Stimulated activated memory B cell treated with anti-CD40 and anti-IgM and Interleukin-4, amounts not matched to agents 10 μg/mL and 1 μg/mL and 100 μg/mL, for 72 hours (primary cell): ENCODE results near the gene CACNA1H.
A peak's percentile ranks its signal among the peaks of the same experiment; 100 is the strongest.
"Not testable (repeated sequence)": the region's sequence is repeated elsewhere in the genome, so short reads cannot be mapped to it uniquely, and the experiment has no call there.

Experiments used
- ATAC-seq: fragments of 150-1000 bp; cut with Tn5 transposase; 2 replicates; pipeline ENCODE4 v1.10.0; 2021
- H3K27ac Mint-ChIP-seq: one replicate; pipeline ENCODE4 v1.8.0; 2022; ENCODE audit warnings: mild to moderate bottlenecking, mixed read lengths
- H3K27me3 Mint-ChIP-seq: one replicate; pipeline ENCODE4 v1.8.0; 2022; ENCODE audit warnings: mixed read lengths
- H3K36me3 Mint-ChIP-seq: one replicate; pipeline ENCODE4 v1.8.0; 2022; ENCODE audit warnings: mixed read lengths
- H3K4me1 Mint-ChIP-seq: one replicate; pipeline ENCODE4 v1.8.0; 2022; ENCODE audit warnings: mixed read lengths
- H3K4me3 Mint-ChIP-seq: one replicate; pipeline ENCODE4 v1.8.0; 2022; ENCODE audit warnings: mild to moderate bottlenecking, moderate library complexity, mixed read lengths
- H3K9me3 Mint-ChIP-seq: one replicate; pipeline ENCODE4 v1.8.0; 2022; ENCODE audit warnings: mixed read lengths

The CACNA1H gene

DNA sequence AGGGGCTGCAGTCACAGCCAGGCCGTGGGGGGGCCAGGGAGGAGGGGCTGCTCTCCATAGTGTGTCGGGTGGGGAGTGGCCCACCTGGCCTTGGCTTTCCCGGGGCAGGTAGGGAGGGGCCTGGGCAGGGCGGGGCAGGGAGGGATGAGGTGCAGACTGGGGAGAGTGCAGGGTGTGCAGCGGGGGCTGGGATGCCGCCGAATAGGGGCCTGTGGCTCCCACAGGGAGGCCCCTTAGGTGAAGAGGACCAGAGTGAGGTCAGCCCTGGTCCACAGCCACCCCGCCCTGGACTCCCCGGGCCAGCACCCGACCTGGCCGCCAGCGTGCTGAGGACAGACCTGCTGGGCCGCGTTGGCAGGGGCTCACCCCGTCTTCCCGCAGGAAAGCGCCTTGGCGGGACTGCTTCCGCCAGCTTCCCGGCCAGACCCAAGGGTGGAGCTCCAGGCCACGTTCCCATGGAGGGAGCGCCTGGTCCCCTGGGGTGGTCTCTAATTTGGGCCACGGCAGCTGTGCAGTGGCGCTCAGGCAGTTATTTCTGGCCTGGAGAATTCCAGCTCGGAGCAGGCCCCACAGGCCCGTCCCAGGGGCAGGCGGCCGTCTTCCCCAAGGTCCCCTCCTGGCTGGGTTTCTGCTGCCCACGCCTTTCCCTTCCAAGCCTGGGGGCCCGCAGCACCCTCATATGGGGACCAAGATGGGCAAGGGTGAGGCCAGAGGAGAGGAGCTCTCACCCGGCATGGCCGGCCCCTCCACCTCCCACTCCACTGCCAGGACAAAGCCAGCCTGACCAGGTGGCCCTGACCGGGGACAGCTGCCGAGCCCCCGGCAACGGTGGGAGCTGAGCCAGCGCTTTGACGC, 27.9 kb downstream of the CACNA1H start:
- Mint-ChIP-seq H3K36me3 (no peaks in the 10 kb centered on the region), H3K4me1 (no peaks in the 10 kb centered on the region), H3K4me3 (no peak overlapping the region), H3K27me3 (peaks cover 30% of the 10 kb centered on the region), H3K9me3 (no peaks in the 10 kb centered on the region), H3K27ac (no peak overlapping the region)
- ATAC-seq, result no peak

DNA sequence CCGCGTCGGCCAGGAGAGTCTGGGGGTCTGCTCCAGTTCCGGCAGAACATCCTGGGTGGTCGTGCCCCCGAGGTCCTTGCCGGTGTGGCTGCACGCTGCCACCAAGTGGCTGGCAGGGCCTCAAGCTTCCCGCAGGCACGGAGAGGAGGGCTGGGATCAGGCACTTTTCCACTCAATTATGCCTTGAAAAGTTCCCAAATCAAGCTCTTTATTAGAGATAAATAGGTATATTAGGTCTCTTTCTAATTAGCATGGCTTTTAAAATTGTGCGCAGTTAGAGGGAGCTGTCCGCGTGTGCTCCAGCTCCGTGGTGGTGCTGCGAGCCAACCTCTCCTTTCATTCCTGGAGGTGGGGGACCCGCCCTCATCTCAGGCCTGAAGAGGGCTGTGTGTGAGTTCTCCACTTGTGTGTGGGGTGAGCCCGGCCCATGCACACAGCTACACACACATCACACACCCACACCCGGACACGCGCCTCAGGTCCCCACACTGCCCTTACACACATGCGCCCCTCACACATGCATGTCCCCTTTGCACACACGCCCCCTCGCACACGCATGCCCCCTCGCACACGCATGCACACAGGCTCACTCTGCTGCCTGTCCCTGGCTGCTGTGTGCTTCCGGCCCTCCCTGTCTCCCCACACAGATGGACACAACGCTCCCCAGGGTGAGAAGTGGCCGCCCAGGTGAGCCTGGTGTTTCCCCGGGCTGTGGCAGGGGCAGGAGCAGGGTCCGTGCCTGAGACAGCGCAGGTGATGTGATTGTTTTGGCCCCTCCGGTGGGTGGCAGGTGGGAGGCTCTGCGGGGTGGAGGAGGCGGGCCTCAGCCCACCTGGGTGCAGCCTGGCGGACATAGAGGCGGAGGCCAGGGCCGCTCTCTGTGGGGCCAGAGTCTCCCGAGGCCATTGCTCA, 28.8 kb downstream of the CACNA1H start:
- no peak overlapping the region for H3K4me3 Mint-ChIP-seq
- peaks cover 30% of the 10 kb centered on the region for H3K27me3 Mint-ChIP-seq
- ATAC-seq, result no peak
- H3K4me1 Mint-ChIP-seq, result no peaks in the 10 kb centered on the region
- H3K9me3 Mint-ChIP-seq, result no peaks in the 10 kb centered on the region
- H3K27ac Mint-ChIP-seq, result no peak overlapping the region
- H3K36me3 Mint-ChIP-seq, result no peaks in the 10 kb centered on the region

DNA sequence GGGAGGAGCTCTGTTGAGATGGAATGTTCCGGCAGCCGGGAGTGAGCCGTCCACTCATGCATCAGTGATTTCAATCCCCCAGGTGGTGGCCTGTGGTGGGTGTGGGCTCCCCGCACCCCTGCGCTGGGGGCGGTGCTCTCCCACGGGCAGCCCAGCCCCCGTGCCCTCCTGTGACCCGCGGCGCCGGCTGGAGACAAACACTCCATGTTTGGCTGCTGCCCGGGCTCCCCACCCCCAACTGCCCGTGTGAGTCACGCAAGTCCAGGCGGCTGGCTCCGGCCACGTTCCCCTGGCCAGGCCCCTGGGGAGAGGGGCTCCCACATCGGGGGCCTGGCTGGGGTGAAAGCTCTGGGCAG, 29.4 kb downstream of the CACNA1H start:
- no peak for ATAC-seq
- no peaks in the 10 kb centered on the region for H3K9me3 Mint-ChIP-seq
- H3K27ac Mint-ChIP-seq, result no peak overlapping the region
- H3K27me3 Mint-ChIP-seq, result peaks cover 31% of the 10 kb centered on the region
- H3K4me3 Mint-ChIP-seq, result no peak overlapping the region
- H3K4me1 Mint-ChIP-seq, result no peaks in the 10 kb centered on the region
- H3K36me3 Mint-ChIP-seq, result no peaks in the 10 kb centered on the region

DNA sequence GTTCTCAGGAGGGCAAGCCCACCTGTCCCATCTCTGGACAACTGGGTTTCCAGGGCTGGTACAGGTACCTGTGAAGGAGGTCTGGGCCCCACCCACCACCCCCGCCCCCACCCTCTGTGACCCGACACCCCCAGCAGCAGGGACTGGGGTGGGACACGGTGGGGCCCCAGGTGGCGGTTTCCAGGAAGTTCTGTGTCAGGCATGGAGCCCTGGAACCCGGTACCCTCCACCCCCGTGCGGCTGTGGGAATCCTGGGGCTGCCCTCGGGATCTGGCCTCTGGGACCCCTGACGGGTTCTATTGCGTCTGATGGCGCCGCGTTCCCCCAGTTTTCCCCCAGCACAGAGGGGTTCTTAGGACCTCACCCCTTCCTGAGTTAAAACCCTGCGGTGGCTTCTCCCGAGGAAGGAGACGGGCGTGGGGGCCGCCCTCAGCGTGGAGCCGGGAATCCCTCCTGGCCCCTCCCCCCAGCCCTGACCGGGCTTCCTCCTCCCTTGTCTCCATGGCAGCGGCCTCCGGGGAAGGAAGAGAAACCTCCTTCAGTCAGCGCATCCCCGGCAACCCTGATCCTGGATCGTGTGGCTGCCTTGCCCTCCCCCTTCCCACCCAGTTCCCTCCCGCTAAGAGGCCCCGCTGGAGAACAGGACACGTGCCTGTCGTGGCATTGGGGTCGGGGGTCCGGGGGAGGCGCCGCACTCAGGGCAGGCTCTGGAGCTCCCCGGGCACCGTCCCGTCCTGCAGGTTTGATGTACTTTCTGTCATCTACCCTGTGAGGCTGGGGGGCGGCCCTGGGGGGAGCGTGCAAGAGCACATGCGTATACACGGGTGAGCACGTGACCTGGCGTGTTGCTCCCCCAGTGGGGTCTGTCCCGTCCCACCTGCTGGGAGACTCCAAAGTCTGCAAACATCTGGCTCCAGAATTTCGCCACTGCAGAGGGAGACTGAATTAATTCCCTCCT, 30.3 kb downstream of the CACNA1H start:
- H3K4me3 Mint-ChIP-seq, result no peak overlapping the region
- no peaks in the 10 kb centered on the region for H3K36me3 Mint-ChIP-seq
- no peaks in the 10 kb centered on the region for H3K4me1 Mint-ChIP-seq
- no peak overlapping the region for H3K27ac Mint-ChIP-seq
- ATAC-seq, result no peak
- H3K9me3 Mint-ChIP-seq, result no peaks in the 10 kb centered on the region
- peaks cover 40% of the 10 kb centered on the region for H3K27me3 Mint-ChIP-seq

DNA sequence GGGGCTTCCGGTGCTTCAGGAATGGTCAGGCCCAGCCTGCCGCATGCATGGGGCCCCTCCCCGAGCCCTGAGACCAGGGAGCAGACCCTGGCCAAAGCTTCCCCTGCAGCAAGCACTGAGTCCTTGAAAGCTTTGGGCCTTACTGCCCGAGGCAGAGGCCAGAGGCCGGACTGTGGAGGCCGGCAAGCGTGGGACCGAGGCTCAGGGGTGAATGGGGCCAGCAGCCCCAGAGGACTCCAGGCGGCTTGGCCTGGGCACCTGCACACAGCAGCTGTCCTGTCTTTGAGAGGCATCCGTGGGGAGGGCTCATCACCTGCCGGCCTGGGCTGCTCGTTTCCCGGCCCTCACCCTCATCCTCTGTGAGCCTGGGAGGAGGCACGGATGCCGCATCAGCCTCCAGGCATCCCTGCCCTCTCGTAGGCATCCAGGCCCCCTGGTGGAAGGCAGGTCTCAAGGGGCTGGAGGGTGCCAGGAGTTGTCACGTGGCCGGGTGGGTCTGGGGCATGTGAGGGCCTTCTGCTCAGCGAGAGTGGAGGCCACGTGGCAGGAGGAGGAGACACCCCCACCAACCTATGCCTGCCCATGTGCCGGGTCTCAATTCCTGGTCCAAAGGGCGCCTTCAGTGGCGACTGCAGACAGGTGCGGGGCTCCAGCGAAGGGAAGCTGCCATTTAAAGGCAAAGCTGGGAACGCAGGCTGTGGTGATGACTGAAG, 31.4 kb downstream of the CACNA1H start:
- no peak for ATAC-seq
- Mint-ChIP-seq H3K9me3 (no peaks in the 10 kb centered on the region), H3K27me3 (peaks cover 45% of the 10 kb centered on the region), H3K4me1 (no peaks in the 10 kb centered on the region), H3K27ac (no peak overlapping the region), H3K36me3 (no peaks in the 10 kb centered on the region), H3K4me3 (no peak overlapping the region)

DNA sequence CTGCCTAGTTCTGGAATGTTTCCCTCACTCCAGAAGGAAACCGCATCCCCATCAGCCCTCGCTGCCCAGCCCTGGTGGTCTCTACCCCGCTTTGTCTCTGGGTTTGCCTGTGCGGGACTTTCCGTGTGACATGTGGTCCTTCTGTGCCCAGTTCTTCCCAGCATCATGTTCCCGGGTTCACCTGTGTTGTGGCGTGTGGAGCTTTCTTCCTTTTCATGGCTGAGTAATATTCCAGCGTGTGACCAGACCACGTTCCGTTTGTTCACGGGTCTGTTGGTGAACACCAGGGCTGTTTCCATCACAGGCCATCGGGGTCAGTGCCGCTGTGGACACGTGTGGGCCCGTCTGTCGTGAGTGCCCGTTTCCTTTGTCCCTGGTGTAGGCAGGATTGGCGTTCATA, 32.1 kb downstream of the CACNA1H start:
- H3K36me3 Mint-ChIP-seq, result no peaks in the 10 kb centered on the region
- no peaks in the 10 kb centered on the region for H3K4me1 Mint-ChIP-seq
- ATAC-seq, result no peak
- H3K9me3 Mint-ChIP-seq, result no peaks in the 10 kb centered on the region
- H3K4me3 Mint-ChIP-seq, result no peak overlapping the region
- H3K27ac Mint-ChIP-seq, result no peak overlapping the region
- H3K27me3 Mint-ChIP-seq, result peaks cover 43% of the 10 kb centered on the region

DNA sequence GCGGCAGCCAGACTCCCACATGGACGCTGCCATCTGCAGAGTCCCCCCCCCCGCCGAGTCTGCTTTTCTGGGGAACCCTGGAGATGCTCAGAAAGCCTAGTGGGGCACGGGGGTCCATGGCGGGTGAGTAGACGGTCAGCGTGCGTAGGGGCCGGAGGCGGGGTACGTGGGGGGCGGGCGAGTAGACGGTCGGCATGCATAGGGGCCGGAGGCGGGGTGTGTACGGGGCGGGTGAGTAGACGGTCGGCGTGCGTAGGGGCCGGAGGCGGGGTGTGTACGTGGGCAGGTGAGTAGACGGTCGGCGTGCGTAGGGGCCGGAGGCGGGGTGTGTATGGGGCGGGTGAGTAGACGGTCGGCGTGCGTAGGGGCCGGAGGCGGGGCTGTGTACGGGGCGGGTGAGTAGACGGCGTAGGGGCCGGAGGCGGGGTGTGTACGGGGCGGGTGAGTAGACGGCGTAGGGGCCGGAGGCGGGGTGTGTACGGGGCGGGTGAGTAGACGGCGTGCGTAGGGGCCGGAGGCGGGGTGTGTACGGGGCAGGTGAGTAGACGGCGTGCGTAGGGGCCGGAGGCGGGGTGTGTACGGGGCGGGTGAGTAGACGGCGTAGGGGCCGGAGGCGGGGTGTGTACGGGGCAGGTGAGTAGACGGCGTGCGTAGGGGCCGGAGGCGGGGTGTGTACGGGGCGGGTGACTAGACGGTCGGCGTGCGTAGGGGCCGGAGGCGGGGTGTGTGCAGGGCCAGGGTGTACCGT, 32.7 kb downstream of the CACNA1H start:
- H3K9me3 Mint-ChIP-seq, H3K4me3 Mint-ChIP-seq: not testable (repeated sequence)
- ATAC-seq, result peak; percentile 74

DNA sequence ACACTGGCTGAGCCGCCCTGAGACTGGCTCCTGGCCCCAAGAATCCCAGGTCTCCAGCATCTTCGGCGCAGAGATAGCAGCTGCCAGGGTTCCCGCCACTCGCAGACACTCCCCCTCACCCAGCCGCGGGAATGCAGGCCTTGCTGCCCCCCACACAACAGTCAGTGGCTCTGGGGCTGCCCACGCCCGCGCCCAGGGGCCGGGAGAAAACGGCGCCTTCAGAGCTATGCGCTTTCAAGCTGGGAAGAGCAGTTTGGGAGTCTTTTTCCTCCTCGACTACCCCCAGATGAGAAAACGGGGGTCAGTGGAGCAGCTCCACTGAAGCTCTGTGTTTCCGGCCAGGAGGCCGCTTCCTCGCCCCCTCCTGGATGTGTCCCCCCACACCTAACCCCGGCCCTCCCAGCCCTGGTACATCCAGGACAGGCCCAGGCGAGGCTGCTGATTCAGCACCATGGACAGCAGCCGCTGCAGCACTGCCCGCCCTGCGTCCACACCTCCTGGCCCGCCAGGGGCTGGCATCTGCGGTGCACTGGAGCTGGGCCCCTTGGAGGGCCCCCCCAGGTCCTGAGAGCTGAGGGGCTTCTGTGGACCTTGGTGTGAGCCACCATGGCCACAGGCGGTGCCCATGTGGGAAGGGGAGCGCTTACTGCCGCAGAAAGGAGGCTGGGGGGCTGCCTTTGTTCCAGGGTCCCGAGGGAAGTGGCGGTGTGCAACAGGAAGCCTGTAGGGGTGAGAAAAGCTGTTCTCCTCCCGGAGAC, 35.7 kb downstream of the CACNA1H start:
- Mint-ChIP-seq H3K4me1 (no peaks in the 10 kb centered on the region), H3K9me3 (no peaks in the 10 kb centered on the region), H3K4me3 (no peak overlapping the region), H3K27me3 (peaks cover 39% of the 10 kb centered on the region), H3K36me3 (no peaks in the 10 kb centered on the region), H3K27ac (no peak overlapping the region)
- ATAC-seq, result no peak

More for the DNA sequence above, 32.7 kb downstream of the CACNA1H start:
- H3K27me3 Mint-ChIP-seq, result peaks cover 39% of the 10 kb centered on the region
- not testable (repeated sequence) for H3K36me3 Mint-ChIP-seq, H3K27ac Mint-ChIP-seq, H3K4me1 Mint-ChIP-seq

DNA sequence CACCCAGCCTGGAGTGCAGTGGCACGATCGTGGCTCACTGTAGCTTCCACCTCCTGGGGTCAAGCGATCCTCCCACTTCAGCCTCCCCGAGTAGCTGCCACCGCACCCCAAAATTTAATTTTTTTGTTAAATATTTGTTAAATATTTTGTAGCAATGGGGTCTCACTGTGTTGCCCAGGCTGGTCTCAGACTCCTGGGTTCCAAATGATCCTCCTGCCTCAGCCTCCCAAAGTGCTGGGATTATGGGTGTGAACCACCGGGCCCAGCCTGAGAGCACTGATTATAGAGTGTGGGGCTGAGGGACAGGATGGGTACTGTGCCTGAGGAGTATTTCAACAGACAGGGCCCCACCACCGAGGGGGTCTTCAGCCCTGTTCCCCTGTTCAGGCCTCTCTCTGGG, 36.5 kb downstream of the CACNA1H start:
- Mint-ChIP-seq H3K4me1 (no peaks in the 10 kb centered on the region), H3K27me3 (peaks cover 39% of the 10 kb centered on the region), H3K27ac (no peak overlapping the region), H3K36me3 (no peaks in the 10 kb centered on the region), H3K9me3 (no peaks in the 10 kb centered on the region), H3K4me3 (no peak overlapping the region)
- ATAC-seq, result no peak

DNA sequence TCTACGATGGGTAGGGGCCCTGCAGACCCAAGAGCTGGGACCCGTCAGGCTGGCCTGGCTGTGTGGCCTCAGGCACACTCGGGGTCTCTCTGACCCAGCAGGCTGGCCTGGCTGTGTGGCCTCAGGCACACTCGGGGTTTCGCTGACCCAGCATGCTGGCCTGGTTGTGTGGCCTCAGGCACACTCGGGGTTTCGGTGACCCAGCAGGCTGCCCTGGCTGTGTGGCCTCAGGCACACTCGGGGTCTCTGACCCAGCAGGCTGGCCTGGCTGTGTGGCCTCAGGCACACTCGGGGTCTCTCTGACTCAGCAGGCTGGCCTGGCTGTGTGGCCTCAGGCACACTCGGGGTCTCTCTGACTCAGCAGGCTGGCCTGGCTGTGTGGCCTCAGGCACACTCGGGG, 37.9 kb downstream of the CACNA1H start:
- not testable (repeated sequence) for H3K4me3 Mint-ChIP-seq, H3K36me3 Mint-ChIP-seq, H3K4me1 Mint-ChIP-seq, H3K9me3 Mint-ChIP-seq, H3K27ac Mint-ChIP-seq, ATAC-seq
- H3K27me3 Mint-ChIP-seq, result peaks cover 40% of the 10 kb centered on the region

DNA sequence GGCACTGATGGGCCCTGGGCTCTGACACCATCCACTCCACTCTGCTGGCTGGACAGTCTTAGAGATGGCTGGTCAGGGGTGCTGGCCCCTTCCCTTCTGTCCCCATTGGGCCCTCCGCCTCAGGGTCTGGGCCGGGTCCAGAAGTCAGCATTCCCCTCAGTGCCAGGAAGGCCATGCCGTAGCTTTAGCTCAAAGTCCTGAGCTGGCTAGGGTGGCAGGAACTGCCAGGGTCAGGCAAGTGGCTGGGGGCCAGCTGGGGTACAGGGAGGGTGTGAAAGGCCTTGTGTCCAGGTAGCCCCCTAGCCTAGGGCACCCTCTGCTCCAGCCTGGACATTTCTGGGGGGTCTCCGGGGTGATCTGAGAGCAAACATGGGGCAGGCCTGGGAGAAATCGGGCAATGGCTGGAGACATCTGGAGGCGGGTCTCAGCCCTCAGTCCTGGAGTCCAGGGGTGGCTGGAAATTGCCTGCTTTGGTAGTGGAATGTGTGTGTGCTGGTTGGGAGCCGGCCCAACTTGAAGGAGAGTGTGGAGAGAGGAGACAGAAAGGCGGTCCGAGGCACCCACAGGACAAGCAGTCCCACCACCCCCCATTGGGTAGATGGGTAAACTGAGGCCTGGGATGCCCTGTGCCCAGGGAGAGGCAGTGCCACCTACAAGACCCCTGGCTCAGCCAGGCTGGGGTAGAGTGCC, 39.6 kb downstream of the CACNA1H start:
- Mint-ChIP-seq H3K9me3 (no peaks in the 10 kb centered on the region), H3K4me1 (no peaks in the 10 kb centered on the region), H3K4me3 (no peak overlapping the region), H3K27me3 (peaks cover 45% of the 10 kb centered on the region), H3K27ac (no peak overlapping the region), H3K36me3 (no peaks in the 10 kb centered on the region)
- no peak for ATAC-seq

DNA sequence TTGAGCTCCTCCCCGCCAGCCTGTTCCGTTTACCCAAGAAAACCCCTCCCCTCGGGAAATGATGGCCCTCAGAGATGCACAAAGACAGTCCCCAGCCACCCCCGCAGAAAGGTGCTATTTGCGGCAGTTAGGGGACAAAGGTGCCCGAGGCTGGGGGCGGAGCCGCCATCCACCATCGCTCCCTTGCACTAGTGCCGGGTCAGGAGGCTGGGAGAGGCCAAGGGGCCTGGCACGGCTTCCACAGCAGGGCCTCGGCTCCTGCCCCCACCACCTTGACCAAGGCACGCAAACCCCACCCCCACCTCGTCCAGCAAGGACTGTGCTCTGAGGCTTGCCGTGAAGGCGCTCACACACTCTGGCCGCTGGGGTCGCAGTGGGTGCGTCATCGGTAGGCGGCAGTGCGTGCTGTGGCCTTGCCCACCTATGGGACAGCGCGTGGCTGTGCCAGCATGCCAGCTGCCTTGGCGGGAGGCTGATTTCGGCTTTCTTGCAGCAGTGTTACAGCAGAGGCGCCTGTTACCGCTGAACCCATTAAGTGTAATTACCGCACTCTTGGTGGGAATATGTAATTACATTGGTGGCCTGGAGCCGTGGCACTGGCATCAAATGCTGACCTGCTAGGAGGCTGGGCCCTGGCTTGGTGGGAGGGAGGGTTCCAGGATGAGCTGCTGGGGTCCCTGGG, 40.4 kb downstream of the CACNA1H start:
- Mint-ChIP-seq H3K9me3 (no peaks in the 10 kb centered on the region), H3K27ac (no peak overlapping the region), H3K27me3 (peaks cover 38% of the 10 kb centered on the region), H3K36me3 (no peaks in the 10 kb centered on the region), H3K4me1 (no peaks in the 10 kb centered on the region), H3K4me3 (no peak overlapping the region)
- ATAC-seq, result no peak
